Epidermal melanocyte (primary cell): ENCODE measurements around the gene PARP4.
"Not testable (repeated sequence)": the region's sequence is repeated elsewhere in the genome, so short reads cannot be mapped to it uniquely, and the experiment has no call there.

Experiments
- DNase-seq: peaks from one replicate; pipeline ENCODE4 v3.0.0; 2011; ENCODE audit warnings: low spot score; ENCODE audit not compliant: insufficient read length

Gene PARP4

DNA sequence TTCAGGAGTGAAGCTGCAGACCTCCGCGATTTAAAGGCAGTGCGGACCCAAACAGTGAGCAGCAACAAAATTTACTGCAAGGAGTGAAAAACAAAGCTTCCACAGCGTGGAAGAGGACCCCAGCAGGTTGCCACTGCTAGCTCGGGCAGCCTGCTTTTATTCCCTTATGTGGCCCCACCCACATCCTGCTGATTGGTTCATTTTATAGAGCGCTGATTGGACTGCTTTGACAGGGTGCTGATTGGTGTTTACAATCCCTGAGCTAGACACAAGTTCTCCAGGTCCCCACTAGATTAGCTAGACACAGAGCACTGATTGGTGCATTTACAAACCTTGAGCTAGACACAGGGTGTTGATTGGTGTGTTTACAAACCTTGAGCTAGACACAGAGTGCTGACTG is 6.3 kb downstream of the PARP4 start:
- not testable (repeated sequence) for DNase-seq

DNA sequence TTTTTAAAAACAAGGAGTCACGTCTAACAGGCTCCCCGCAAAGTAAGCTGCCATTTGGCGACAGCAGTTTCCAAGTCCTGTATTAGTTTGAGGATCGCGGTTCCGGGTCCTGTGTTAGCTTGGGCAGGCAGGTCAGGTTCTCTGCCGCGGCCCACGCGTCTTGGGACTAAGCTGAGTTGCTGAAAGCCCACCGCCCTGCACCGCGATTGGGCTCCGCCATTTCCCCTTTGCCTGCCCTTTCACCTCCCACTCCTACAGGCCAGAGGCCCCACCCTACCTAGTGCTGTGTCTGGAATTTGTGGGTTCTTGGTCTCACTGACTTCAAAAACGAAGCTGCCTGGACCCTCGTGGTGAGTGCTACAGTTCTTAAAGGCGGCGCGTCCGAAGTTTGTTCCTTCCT is 6.8 kb downstream of the PARP4 start:
- DNase-seq: no peak

- no peak for DNase-seq
These were observed 7.3 kb downstream of the PARP4 start for GRCh38 chr13:24505256-24505655.

DNA sequence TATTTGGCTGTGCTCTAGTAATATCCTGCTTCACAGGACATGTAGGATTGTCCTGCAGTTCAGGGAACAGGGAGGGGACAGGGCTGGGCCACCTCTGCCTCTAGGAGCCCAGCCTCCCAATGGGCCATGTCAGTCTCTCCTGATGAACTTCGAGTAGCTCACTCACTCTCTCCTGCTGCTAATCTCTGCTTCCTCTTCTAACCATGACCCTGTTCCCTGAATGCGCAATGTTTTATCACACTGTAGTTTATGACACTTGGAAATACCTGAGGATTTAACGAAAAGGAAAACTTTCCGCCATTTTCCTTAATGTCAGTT is 9.2 kb downstream of the PARP4 start:
- no peak for DNase-seq

DNA sequence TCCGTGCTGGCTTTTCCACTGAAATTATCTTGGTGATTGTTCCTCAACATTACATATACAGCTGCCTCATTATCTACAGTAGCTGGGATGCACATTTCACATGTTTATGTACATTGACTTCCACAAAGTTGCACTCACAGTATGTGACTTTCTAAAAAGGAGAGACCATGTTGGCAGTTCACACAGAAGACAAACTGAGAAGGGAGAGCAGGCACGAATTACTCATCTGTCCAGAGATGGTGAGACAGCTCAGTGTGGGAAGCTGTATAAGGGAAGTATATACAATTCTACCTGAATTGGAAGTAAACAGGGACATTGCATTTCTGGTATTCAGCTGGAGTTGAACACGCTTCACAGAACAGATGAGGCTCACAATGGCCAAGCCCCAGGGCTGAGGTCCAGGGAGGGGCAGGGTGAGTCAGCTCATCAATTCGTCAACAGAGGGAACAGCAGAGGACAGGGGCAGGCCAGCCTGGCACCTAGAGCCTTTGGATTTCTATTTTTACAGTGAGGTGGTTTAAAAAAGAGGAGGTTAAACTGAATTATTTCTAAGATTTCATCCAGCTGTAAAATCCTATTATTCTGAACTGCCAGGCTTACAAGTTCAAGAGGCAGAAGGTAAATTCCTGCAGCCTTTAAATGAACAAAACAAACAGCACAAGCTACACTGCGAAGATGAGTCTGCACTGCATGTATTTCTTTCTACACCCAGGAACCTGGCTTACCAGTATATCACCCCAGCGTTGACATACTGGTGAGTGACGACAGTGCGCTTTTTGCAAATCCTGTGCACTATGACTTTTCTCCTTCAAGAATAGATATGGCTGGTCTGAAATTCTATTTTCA is 9.8 kb downstream of the PARP4 start:
- no peak for DNase-seq

DNA sequence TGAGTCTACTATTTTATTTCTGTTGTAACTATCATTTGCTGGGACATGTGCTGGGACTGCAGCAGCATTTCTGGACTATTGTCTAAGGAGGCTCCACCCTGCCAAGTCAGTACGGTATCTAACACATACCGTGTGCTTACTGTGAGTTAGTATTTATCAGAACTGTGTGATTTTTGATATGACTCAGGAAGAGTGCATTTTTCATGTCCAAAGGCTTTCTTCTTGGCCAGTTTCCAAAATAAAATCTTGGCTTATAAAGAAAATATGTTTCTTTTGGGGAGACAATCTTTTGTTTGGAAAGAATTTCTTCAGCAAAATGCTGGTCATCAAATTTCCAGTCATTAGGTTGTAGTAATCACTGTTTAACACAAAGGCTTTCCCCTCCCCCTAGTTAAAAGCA is 11.6 kb downstream of the PARP4 start:
- DNase-seq: no peak

DNA sequence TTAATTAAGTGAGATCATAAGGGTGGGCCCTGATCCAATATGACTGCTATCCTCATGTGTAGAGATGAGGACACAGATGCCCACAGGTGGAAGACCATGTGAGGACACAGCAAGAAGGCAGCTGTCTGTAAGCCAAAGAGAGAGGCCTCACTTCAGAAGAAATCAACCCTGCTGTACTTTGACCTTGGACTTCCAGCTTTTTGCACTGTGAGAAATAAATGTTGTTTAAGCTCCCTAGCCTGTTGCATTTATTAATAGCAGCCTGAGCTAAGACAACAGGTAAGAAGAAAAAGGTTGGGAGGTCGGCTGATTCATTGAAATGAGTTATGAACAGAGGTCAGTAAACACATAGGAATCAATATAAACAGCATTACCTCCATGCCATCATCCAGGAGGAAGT is 14.8 kb downstream of the PARP4 start:
- DNase-seq: no peak

- DNase-seq: not testable (repeated sequence)
These were observed 16.3 kb downstream of the PARP4 start for GRCh38 chr13:24496295-24496694.

GRCh38 chr13:24495151-24495729 is 17.3 kb downstream of the PARP4 start:
- no peak for DNase-seq

DNA sequence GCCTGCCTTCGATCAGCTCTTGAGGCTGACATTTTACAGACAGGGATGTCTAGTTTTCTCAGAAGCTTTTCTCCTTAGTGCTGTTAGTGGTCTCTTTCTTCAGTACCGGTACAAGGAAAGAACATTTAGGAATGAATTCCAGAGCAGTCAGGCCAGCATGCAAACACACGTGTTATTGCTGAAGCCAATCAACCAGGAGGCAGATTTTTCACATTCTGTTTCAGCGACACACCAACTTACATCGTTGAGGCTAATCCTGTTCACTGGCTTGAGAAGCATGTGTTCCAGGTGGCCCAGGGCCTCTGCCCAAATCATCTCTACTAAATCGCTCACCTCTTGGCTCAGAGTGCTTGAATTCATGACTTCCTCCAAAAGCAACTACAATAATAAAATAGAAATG is 19.2 kb downstream of the PARP4 start:
- no peak for DNase-seq

DNA sequence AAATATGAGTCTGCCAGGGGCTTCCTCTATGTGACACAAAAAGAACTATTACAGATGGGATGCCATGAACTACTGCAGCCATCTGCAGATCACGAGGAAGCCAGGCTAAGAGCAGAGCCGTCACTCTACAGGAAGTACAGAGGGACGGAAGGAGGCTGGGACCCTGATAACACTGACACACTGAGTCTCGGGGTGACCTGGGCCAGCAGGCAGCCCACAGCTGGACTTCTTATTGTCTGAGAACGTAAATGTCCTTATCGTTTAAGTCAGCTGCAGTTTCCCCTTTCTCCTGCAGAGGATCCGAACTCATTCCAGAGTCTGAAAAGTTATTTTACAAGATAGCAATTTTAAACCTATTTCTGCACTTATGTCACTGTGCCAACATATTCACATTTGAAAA is 20.7 kb downstream of the PARP4 start:
- no peak for DNase-seq

DNA sequence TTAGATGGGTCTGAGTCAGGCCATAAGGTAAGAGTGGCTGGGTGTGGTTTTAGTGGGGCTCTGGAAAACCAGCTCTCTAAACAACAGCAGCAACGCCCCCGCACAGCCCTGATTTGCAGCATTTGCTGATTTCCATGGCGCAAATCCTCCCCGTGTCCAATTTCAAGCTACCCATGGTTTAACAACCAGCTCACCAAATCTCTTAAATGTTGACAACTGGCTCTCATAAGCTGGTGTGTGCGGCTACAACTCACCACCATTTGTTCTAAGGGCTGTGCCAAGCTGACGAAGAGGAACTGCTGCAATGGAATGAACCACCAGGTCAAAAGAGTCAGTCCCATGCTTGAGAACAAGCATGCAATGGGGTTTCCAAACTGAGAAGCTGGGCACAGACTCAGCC is 22.9 kb downstream of the PARP4 start:
- DNase-seq: no peak

DNA sequence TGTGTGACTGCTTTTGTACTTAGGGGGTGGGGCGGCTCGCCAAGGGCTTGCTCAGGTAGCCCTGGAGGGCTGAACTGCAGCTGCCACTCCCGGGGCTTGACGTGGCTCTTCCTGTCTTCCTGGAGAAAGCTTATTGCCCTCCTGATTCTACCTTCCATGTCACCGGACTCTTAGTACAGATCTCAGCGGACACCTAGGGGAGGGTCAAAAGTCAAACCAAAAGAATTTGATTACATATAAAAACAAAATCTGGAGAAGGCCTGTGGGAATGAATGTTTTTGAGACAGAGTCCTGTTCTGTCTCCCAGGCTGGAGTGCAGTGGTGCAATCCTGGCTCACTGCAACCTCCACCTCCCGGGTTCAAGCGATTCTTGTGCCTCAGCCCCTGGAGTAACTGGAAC is 24.5 kb downstream of the PARP4 start:
- DNase-seq: not testable (repeated sequence)

DNA sequence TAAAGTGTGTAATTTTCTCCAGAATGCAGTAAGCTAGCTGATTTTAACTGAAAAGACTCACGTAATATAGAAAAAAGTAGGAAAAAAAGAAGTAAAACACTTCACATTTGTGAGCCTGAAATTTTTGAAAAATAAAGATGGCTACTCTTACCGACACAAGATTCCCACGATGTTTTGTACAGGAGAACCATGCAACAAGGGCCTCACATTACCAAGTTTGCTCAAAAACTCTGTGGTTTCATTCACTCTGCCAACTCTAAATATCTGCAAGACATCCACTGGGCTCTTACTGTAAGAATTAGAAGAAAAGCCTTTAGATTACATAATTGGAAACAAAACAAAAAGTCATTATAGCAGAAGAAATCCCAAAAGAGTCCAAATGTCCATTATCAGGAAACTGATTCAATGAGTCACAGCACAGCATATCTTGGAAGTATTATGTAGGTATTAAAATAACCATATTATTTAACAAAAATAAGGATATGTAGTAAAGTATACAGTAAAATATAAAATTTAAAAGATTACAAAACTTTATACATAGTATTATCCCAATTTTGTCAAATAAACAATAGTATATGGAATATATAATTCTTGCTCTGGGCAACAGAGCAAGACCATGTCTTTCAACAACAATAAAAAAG is 26.4 kb downstream of the PARP4 start:
- DNase-seq: not testable (repeated sequence)

- DNase-seq: no peak
These were observed 38.9 kb downstream of the PARP4 start for GRCh38 chr13:24473686-24474085.

GRCh38 chr13:24472129-24472528 is 40.4 kb downstream of the PARP4 start:
- DNase-seq: not testable (repeated sequence)

DNA sequence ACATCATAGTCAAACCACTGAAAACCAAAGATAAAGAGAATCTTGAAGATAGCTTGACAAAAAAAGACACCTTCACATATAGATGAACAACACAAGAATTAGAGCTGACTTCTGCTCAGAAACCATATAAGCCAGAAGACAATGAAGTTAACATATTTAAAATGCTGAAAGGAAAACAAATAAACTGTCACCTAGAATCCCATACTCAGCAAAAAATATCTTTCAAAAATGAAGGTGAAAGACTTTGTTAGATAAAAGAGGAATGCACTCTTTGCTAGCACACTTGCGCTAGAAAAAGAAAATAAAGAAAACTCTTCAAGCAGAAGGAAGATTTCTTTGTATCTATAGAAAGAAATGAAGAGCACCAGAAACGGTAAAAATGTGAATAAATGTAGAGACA is 49.5 kb downstream of the PARP4 start:
- no peak for DNase-seq

DNA sequence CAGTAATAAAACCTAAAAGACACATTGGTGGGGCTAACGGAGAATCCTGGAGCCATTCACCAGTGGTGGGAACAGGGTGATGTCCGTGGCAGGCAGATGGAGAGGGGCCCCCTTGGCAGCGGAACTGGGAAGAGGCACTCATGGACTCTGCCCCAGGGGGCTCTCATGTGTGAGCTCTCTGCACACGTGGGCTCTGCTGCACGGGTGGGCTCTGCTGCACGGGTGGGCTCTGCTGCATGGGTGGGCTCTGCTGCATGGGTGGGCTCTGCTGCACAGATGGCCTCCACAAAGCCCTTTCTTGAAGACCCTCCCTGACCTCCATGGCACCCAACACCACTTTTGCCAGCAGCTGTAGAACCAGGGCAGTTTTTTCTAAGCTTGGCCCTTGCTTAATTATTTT is 52.3 kb downstream of the PARP4 start:
- DNase-seq: no peak

DNA sequence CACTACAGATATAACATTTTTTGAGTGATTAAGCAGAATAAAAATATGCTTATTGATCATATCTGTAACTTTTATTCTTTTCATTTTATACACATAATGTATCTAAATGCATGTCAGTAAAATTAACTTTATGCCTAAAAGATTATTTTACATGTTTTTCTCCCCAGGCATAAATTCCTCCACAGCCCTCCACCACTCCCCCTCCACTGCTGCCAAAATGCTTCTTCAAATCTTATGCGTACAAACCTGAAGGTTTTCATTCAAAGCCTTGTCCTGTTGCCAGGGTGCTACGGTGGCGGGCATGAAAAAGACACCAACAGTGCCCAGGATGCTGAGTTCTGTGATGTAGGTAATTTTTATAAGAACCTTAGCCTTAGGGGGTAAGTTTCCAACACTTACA is 52.9 kb downstream of the PARP4 start:
- DNase-seq: no peak

- DNase-seq: peak; percentile 43
These were observed 53.3 kb downstream of the PARP4 start for GRCh38 chr13:24459234-24459633.

- no peak for DNase-seq
These were observed 53.8 kb downstream of the PARP4 start for GRCh38 chr13:24458736-24459135.

DNA sequence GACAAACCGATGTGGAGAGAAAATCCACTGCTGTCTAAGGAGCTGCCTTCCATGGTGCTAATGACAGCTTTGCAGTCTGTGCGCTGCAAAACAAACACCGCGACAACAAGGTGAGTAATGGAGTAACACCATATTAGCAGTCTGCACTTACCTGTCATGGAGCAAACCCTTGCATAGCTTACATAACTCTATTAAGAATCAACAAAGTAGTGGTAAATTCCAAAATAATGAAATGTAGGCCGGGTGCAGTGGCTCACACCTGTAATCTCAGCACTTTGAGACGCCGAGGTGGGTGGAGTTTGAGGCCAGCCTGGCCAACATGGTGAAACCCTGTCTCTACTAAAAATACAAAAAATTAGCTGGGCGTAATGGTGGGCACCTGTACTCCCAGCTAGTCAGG is 56.2 kb downstream of the PARP4 start:
- no peak for DNase-seq

DNA sequence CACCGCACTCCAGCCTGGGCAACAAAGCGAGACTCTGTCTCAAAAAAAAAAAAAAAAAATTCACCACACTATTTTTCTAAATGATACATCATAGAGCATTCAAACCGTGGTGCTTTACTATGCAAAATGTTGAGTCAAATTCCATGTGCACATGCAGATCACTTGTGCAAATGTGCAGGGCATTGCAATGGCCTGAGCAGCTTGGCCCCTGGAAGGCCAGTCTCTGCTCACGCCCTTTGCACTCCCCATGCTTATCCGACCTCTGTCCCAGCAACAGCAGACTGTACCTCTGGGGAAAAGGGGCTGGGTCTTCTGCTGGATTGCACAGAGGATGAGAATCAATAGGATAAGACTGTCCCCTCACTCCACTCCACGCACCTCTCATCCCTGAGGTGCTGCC is 58.5 kb downstream of the PARP4 start:
- no peak for DNase-seq
